HUES64 (cell line): Measurements from ENCODE around the gene FAM174C.

Experiments used
- H3K27ac ChIP-seq: 2 replicates; pipeline ENCODE4 v1.7.0; 2013; ENCODE audit warnings: low read depth, low read length, inconsistent platforms
- H3K27me3 ChIP-seq: 2 replicates; pipeline ENCODE4 v1.6.1; 2013; ENCODE audit warnings: mild to moderate bottlenecking, low read length; ENCODE audit not compliant: insufficient read depth
- H3K36me3 ChIP-seq: 2 replicates; pipeline ENCODE4 v1.6.1; 2013; ENCODE audit warnings: mild to moderate bottlenecking, low read length; ENCODE audit not compliant: insufficient read depth
- H3K4me1 ChIP-seq: 2 replicates; pipeline ENCODE4 v1.6.1; 2013; ENCODE audit warnings: mild to moderate bottlenecking, low read length, moderate library complexity; ENCODE audit not compliant: insufficient read depth
- H3K4me3 ChIP-seq: 2 replicates; pipeline ENCODE4 v1.5.1; 2013; ENCODE audit warnings: mild to moderate bottlenecking, low read length, moderate library complexity
- H3K9ac ChIP-seq: 2 replicates; pipeline ENCODE4 v1.6.1; 2013; ENCODE audit warnings: mild to moderate bottlenecking, low read depth, low read length
- H3K9me3 ChIP-seq: 2 replicates; pipeline ENCODE4 v1.6.1; 2013; ENCODE audit warnings: low read depth, low read length; ENCODE audit not compliant: insufficient read depth
- WGBS: fragments of 150-250, 120-280 bp; methylation state at CpG from one replicate; pipeline ENCODE4 v1.1.7; 2013; ENCODE audit warnings: missing lambda C conversion rate; 5-methylcytosine and 5-hydroxymethylcytosine counted together

The FAM174C gene

GRCh38 chr19:1279782-1280341 lies 4.5 kb downstream of the FAM174C start:
- Histone ChIP-seq H3K27me3 (peaks cover 9% of the 10 kb centered on the region), H3K9ac (no peak overlapping the region), H3K9me3 (no peaks in the 10 kb centered on the region), H3K4me3 (no peak overlapping the region), H3K36me3 (peaks cover 20% of the 10 kb centered on the region; the same call in 1 of the 2 replicates), H3K27ac (no peak overlapping the region), H3K4me1 (peaks cover 3% of the 10 kb centered on the region; the same call in 1 of the 2 replicates)
- WGBS: 49% methylated on average over 10 of the region's 10 CpGs

DNA sequence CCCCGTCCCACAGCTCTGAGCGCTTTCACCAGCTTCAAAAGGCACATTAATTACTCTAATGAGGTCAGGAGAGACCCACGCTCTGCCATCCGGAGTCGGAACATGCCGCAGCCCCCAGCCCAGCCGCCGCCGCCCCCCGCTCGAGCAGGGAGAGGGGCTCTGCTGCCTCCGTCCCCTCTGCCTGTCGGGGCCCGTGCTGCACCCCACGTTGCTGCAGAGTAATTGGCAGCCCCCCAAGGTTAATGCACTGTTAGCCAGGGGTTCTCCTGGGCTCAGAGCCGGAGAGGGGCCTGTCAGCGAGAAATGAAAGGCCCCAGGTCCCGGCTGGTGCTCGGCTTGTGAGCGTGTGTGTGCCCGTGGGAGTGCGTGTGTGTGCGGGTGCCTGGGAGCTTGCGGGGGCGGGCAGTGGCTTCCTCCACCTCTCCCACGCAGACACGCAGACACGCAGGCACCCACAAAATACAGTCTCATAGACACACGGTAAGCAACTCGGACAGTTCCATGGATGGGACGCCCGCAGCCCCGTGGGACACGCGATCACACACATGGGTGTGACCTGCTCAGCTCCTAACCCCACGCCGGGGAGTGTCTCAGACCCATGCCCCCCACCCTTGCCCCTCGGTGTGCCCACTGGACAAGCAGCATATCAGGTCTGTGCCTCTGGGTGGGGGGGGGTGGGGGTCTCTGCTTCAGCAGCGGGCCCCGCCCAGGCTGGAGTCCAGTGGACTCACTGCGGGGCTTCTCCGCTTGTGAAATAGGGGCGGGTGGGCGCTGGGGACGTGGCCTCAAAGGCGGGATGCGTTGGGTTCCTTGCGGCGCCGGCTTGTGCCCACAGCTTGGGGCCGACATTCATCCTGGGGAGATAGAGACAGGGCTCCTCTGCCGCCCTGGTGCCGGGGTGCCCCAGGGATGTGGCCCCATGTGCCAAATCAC lies 5.6 kb downstream of the FAM174C start:
- WGBS: 94% methylated on average over 53 of the region's 53 CpGs

GRCh38 chr19:1281569-1282287 lies 6.4 kb downstream of the FAM174C start:
- 82% methylated on average over 15 of the region's 15 CpGs for WGBS
- Histone ChIP-seq H3K36me3 (peaks cover 17% of the 10 kb centered on the region; the same call in 1 of the 2 replicates), H3K27ac (no peak overlapping the region), H3K4me1 (no peaks in the 10 kb centered on the region), H3K9me3 (no peaks in the 10 kb centered on the region), H3K27me3 (peaks cover 20% of the 10 kb centered on the region), H3K9ac (no peak overlapping the region), H3K4me3 (no peak overlapping the region)

More for the DNA sequence above, 5.6 kb downstream of the FAM174C start:
- Histone ChIP-seq H3K27me3 (peaks cover 16% of the 10 kb centered on the region), H3K4me3 (no peak overlapping the region), H3K9me3 (no peaks in the 10 kb centered on the region), H3K9ac (no peak overlapping the region), H3K4me1 (peaks cover 3% of the 10 kb centered on the region; the same call in 1 of the 2 replicates), H3K27ac (no peak overlapping the region), H3K36me3 (peaks cover 17% of the 10 kb centered on the region; the same call in 1 of the 2 replicates)

DNA sequence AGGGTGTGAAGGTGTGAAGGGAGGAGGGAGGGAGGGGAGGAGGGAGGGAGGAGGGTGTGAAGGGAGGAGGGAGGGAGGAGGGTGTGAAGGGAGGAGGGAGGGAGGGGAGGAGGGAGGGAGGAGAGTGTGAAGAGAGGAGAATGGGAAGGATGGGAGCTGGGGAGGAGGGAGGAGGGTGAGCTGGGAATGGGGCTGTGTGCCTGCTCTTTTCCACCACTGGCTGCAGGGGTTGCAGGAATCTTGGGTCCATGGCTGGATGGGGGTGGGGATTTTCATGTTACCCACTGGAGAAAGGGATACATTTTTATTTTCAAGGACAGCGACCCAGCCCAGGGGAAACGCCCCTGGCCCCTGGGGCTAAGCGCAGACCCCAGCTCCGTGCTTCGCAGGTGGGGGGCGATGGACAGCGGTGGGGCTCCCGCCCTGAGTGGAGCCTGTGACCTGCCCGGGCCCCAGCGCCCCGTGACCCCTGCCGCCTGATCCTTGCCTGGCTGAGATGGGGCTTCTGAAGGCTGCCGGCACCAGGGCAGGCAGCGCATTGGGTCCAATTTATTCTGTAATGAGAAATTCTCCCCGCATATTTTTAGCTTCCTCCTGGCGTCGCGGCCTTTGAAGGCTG lies 7.4 kb downstream of the FAM174C start:
- 83% methylated on average over 18 of the region's 18 CpGs for WGBS
- Histone ChIP-seq H3K36me3 (peaks cover 10% of the 10 kb centered on the region; the same call in 1 of the 2 replicates), H3K27me3 (peaks cover 22% of the 10 kb centered on the region), H3K9ac (no peak overlapping the region), H3K9me3 (no peaks in the 10 kb centered on the region), H3K4me1 (no peaks in the 10 kb centered on the region), H3K4me3 (no peak overlapping the region), H3K27ac (no peak overlapping the region)

GRCh38 chr19:1283207-1283916 lies 8.0 kb downstream of the FAM174C start:
- no peaks in the 10 kb centered on the region for H3K4me1 ChIP-seq
- H3K36me3 ChIP-seq: peaks cover 10% of the 10 kb centered on the region; the same call in 1 of the 2 replicates
- no peak overlapping the region for H3K4me3 ChIP-seq
- no peak overlapping the region for H3K27ac ChIP-seq
- 76% methylated on average over 29 of the region's 29 CpGs for WGBS
- H3K9ac ChIP-seq: no peak overlapping the region
- peaks cover 22% of the 10 kb centered on the region for H3K27me3 ChIP-seq
- no peaks in the 10 kb centered on the region for H3K9me3 ChIP-seq

- peaks cover 22% of the 10 kb centered on the region for H3K27me3 ChIP-seq
- H3K27ac ChIP-seq: no peak overlapping the region
- H3K4me1 ChIP-seq: no peaks in the 10 kb centered on the region
- no peak overlapping the region for H3K4me3 ChIP-seq
- WGBS: 83% methylated on average over 12 of the region's 12 CpGs
- H3K36me3 ChIP-seq: peaks cover 7% of the 10 kb centered on the region; the same call in 1 of the 2 replicates
- no peaks in the 10 kb centered on the region for H3K9me3 ChIP-seq
- H3K9ac ChIP-seq: no peak overlapping the region
Measured at GRCh38 chr19:1283917-1284292, 8.6 kb downstream of the FAM174C start.

DNA sequence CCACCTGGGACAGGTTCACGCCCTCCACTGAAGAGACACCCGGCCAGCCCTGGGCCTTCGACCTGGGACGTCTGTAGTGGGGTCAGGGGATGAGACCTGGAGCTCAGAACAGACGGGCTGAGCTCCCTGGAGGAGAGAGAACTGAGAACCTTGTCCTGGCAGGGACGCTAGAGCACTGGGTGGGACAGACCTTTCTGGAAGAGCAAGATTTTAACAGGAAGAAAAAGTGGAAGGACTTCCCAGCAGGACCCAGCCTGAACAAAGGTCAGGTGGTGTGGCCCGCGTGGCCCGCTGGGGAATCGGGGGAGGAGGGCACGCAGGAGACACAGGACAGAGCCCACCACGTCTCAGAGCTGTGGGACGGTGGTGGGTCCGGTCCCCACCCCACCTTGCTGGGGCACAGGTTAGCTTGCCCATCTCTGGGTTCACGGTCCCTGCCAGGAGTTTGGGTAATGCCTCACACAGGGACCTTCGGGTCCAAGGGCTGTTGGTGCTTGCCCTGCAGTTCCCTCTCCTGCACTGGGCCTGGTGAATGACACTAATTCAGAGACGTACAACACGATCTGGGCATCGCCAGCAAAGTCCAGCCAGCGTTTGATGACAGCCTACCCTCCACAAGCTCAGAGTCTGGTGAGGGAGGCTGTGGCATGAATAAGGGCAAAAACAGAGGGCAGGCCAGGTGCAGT lies 9.1 kb downstream of the FAM174C start:
- peaks cover 22% of the 10 kb centered on the region for H3K27me3 ChIP-seq
- no peaks in the 10 kb centered on the region for H3K4me1 ChIP-seq
- 81% methylated on average over 20 of the region's 20 CpGs for WGBS
- H3K9ac ChIP-seq: 0 out of 2 replicates have a peak overlapping the region, but pooled peaks have one; percentile 17
- no peaks in the 10 kb centered on the region for H3K9me3 ChIP-seq
- H3K4me3 ChIP-seq: no peak overlapping the region
- H3K27ac ChIP-seq: no peak overlapping the region
- peaks cover 2% of the 10 kb centered on the region; the same call in 1 of the 2 replicates for H3K36me3 ChIP-seq

DNA sequence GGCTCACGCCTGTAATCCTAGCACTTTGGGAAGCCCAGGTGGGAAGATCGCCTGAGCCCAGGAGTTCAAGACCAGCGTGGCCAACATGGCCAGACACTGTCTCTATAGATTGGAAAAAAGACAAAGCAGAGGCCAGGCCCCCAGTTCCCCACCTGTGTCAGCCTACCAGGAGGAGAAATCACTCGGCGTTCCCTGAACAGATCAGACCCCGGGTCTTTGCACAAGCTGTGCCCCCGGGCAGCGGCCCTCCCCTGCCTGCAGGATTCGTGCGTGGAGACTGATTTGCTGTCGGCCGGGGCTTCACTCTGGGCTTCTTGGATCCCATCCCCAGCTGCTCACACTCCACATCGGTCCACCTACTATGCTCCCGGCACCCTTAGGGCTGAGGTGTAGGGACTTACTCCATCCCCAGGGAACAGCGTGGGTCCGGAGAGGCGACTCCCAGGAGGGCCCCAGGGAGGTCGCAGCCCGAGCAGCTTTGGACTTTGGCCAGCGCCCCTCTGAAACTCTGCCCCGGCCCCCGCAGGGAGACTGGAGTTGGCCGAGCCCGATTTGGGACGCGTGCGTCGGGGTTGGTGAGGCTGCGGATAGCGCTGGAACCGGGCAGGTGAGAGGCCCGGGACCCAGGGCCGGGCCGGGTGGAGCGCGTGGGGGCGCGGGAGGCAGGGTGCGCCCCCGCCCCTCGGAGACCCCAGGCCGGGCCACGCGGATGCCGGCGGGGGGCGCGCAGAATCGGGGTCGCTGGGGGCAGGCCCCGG lies 9.8 kb downstream of the FAM174C start:
- Histone ChIP-seq H3K9ac (peak overlapping the region; percentile 51; the same call in 1 of the 2 replicates), H3K36me3 (no peaks in the 10 kb centered on the region), H3K9me3 (no peaks in the 10 kb centered on the region), H3K4me1 (no peaks in the 10 kb centered on the region), H3K27ac (no peak overlapping the region), H3K27me3 (peaks cover 22% of the 10 kb centered on the region), H3K4me3 (peak overlapping the region; percentile 31)
- WGBS: 22% methylated on average over 51 of the region's 51 CpGs

- H3K9ac ChIP-seq: peak within 1 kb of the TSS; percentile 51; the same call in 1 of the 2 replicates
- no peak within 1 kb of the TSS for H3K27ac ChIP-seq
- H3K36me3 ChIP-seq: no peaks in the 10 kb centered on the region
- H3K27me3 ChIP-seq: peaks cover 22% of the 10 kb centered on the region
- no peaks in the 10 kb centered on the region for H3K4me1 ChIP-seq
- H3K9me3 ChIP-seq: no peaks in the 10 kb centered on the region
- WGBS: under 1% methylated on average over 113 of the region's 113 CpGs
- peak within 1 kb of the TSS; percentile 55 for H3K4me3 ChIP-seq
Measured at GRCh38 chr19:1285737-1286360, 10.5 kb downstream of the FAM174C start, which contains the start of gene EFNA2. Gene EFNA2, plus strand, starts transcription at chr19:1285873. Its CDS starts 296 bp downstream, at chr19:1286169.
